Esophagus muscularis mucosa (tissue), 4 donors: Measurements from ENCODE around the gene ANKRD34C.

Experiments
- CTCF ChIP-seq, 3 experiments: fragments of 200-600 bp in 2 of 3; fragments of 450-650 bp in 1 of 3; sonication (generic) in 2 of 3; IDR thresholded peaks; one replicate each; pipeline ENCODE4 v1.5.1; 2017 to 2019; ENCODE audit warnings: antibody characterized with exemption in 3 of 3, mild to moderate bottlenecking in 2 of 3, moderate library complexity in 1 of 3
- EP300 ChIP-seq: sonication (generic); formaldehyde crosslinking; IDR thresholded peaks from one replicate; pipeline ENCODE4 v1.6.1; 2017; ENCODE audit warnings: antibody characterized with exemption
- POLR2A ChIP-seq: fragments of 450-650 bp; IDR thresholded peaks from one replicate; pipeline ENCODE4 v1.6.1; 2017; ENCODE audit warnings: antibody characterized with exemption, moderate library complexity, mild to moderate bottlenecking, low read depth
- POLR2AphosphoS5 ChIP-seq, 2 donors: sonication (generic); formaldehyde crosslinking; IDR thresholded peaks; one replicate each; pipeline ENCODE4 v1.6.1; 2017; ENCODE audit warnings: antibody characterized with exemption in 2 of 2

GRCh38 chr15:79310612-79310984, 28.1 kb downstream of the ANKRD34C start:
- no peak for TF ChIP-seq POLR2A
- no peak for TF ChIP-seq CTCF (IDR thresholded peaks at IDR 0.05)
- no peak for TF ChIP-seq EP300
- TF ChIP-seq POLR2AphosphoS5 (IDR thresholded peaks at IDR 0.05): no peak
